GM12878 (cell line): Measurements from ENCODE around the gene DAGLA. TPM values are rescaled to one million over a fixed set of nuclear protein-coding genes. Genes with fewer than 3 reads are reported as not detected.

ENCODE experiments used
- ATAC-seq: fragments of 200-7000 bp; cut with Tn5 transposase; 3 replicates; pipeline ENCODE4 v1.9.1; 2020; ENCODE audit warnings: mild to moderate bottlenecking, moderate library complexity
- BruUV-seq: library from RNA; stranded (reverse); fragments of 400-500 nt; replicated peaks from 2 replicates; lab custom pipeline; 2021; lab: Mats Ljungman, UMichigan
- CTCF ChIA-PET: fragments of 300-600 bp; sonication (Branson Sonifier 250); formaldehyde crosslinking; extraction: SDS; loops from one replicate; lab custom pipeline; 2021; ENCODE audit warnings: inconsistent platforms; lab: Yijun Ruan, JAX
- POLR2A ChIA-PET: fragments of 350-600 bp; formaldehyde crosslinking; extraction: SDS; loops from one replicate; lab custom pipeline; 2021; ENCODE audit warnings: inconsistent platforms; lab: Charles Lee
- RAD21 ChIA-PET: fragments of 300-600 bp; sonication (Branson Sonifier 250); formaldehyde crosslinking; loops from one replicate; lab custom pipeline; 2023; ENCODE audit warnings: antibody characterized with exemption; ENCODE audit not compliant: unreplicated experiment; lab: Charles Lee
- SMC1A ChIA-PET: fragments of 300-600 bp; sonication (Branson Sonifier 250); formaldehyde crosslinking; loops from one replicate; lab custom pipeline; 2023; ENCODE audit not compliant: unreplicated experiment, uncharacterized antibody; lab: Charles Lee
- DNase-seq: peaks from one replicate; pipeline ENCODE4 v3.0.0-alpha.2; 2011; ENCODE audit warnings: low read depth, low spot score
- FAIRE-seq: peaks from 3 replicates; lab custom pipeline; 2011; peaks lifted over from hg19 to GRCh38; lab: Jason Lieb, UNC
- H2AFZ ChIP-seq: 2 replicates; pipeline ENCODE4 v1.6.0; 2011; ENCODE audit warnings: low read depth, low read length, control low read depth; ENCODE audit not compliant: control insufficient read depth
- H3K27ac ChIP-seq: 2 replicates; pipeline ENCODE4 v1.5.1; 2011; ENCODE audit warnings: control low read depth; ENCODE audit not compliant: control insufficient read depth, insufficient read depth
- H3K27me3 ChIP-seq, 2 experiments: replicated peaks in 1 of 2; 2 replicates each; pipeline versions ENCODE4 v1.6.0 to v1.6.1; 2011; ENCODE audit warnings: low read length in 1 of 2; ENCODE audit not compliant: control insufficient read depth in 2 of 2, insufficient read depth in 2 of 2
- H3K36me3 ChIP-seq, 2 experiments: 2 replicates each; pipeline ENCODE4 v1.5.1; 2011; ENCODE audit warnings: low read length in 1 of 2; ENCODE audit not compliant: control insufficient read depth in 2 of 2, insufficient read depth in 2 of 2
- H3K4me1 ChIP-seq: 2 replicates; pipeline ENCODE4 v1.6.1; 2011; ENCODE audit warnings: mild to moderate bottlenecking, low read length, moderate library complexity, mixed read lengths; ENCODE audit not compliant: control insufficient read depth, insufficient read depth
- H3K4me2 ChIP-seq: 2 replicates; pipeline ENCODE4 v1.6.0; 2011; ENCODE audit warnings: control low read depth; ENCODE audit not compliant: control insufficient read depth, insufficient read depth
- H3K4me3 ChIP-seq: fragments of 200-600 bp; sonication (generic); 2 replicates; pipeline ENCODE4 v1.5.1; 2016
- H3K79me2 ChIP-seq: 2 replicates; pipeline ENCODE4 v1.6.0; 2011; ENCODE audit warnings: low read length; ENCODE audit not compliant: control insufficient read depth, insufficient read depth
- H3K9ac ChIP-seq: 2 replicates; pipeline ENCODE4 v1.8.0; 2011; ENCODE audit warnings: low read length, control low read depth, mixed read lengths; ENCODE audit not compliant: control insufficient read depth, insufficient read depth
- H3K9me3 ChIP-seq: replicated peaks from 3 replicates; pipeline ENCODE4 v1.5.1; 2011; ENCODE audit warnings: mild to moderate bottlenecking, low read length; ENCODE audit not compliant: control insufficient read depth, insufficient read depth
- H4K20me1 ChIP-seq: 2 replicates; pipeline ENCODE4 v1.6.0; 2011; ENCODE audit not compliant: control insufficient read depth, insufficient read depth
- BHLHE40 ChIP-seq, 2 experiments: fragments of 450-650 bp in 1 of 2; IDR thresholded peaks; 2 replicates each; pipeline ENCODE4 v1.6.1; 2011 to 2017; ENCODE audit warnings: low read depth in 2 of 2, borderline replicate concordance in 1 of 2, improper control_type of control experiment in 1 of 2, low read length in 1 of 2, mild to moderate bottlenecking in 1 of 2
- IKZF1 ChIP-seq: fragments of 450-650 bp; conservative IDR thresholded peaks from 2 replicates; pipeline ENCODE4 v1.6.1; 2017; ENCODE audit warnings: antibody characterized with exemption, mild to moderate bottlenecking
- IRF4 ChIP-seq: IDR thresholded peaks from 2 replicates; pipeline ENCODE4 v1.6.1; 2011; ENCODE audit warnings: low read depth, low read length
- MAX ChIP-seq: IDR thresholded peaks from 2 replicates; pipeline ENCODE4 v1.6.1; 2012; ENCODE audit warnings: low read depth, low read length, improper control_type of control experiment
- PAX5 ChIP-seq: IDR thresholded peaks from 2 replicates; pipeline ENCODE4 v1.6.1; 2011; ENCODE audit warnings: low read depth, low read length, borderline replicate concordance
- POLR2A ChIP-seq: IDR thresholded peaks from 2 replicates; pipeline ENCODE4 v1.6.1; 2011; ENCODE audit warnings: low read depth, mild to moderate bottlenecking, low read length
- RAD21 ChIP-seq: IDR thresholded peaks from 2 replicates; pipeline ENCODE4 v1.6.1; 2011; ENCODE audit warnings: mild to moderate bottlenecking, low read depth, low read length, moderate library complexity; ENCODE audit not compliant: insufficient read depth
- TBL1XR1 ChIP-seq: IDR thresholded peaks from 2 replicates; pipeline ENCODE4 v1.6.1; 2012; ENCODE audit warnings: low read depth, low read length, improper control_type of control experiment
- WGBS: methylation state at CpG from one replicate; pipeline ENCODE4 v1.1.6; 2016; ENCODE audit warnings: low lambda C conversion rate; ENCODE audit not compliant: insufficient replicate concordance, insufficient coverage; ENCODE audit errors: missing lambda C conversion rate; 5-methylcytosine and 5-hydroxymethylcytosine counted together
- in situ Hi-C: fragments of 300-500 bp; cut with MboI; formaldehyde crosslinking; loops from 9 replicates; pipeline ENCODE4 v1.14.3; 2018; ENCODE audit warnings: mixed read lengths
- intact Hi-C: fragments of 100-400 bp; cut with micrococcal nuclease; formaldehyde crosslinking; loops from one replicate; pipeline ENCODE4 v1.14.2; 2022; ENCODE audit not compliant: unreplicated experiment
- polyA plus RNA-seq, 11 experiments: library from polyadenylated mRNA; depleted of rRNA in 4 of 11; unstranded in 6 of 11; stranded (reverse) in 5 of 11; fragments of >200 nt; fragmentation: Nextera tagmentation in 4 of 11; fragmentation: Illumina TruSeq in 1 of 11; extraction: Ambion mirVana in 4 of 11; extraction: Trizol in 1 of 11; gene quantifications; 1 replicate in 1 of 11; 2 replicates in 10 of 11; pipeline versions ENCODE4 v1.2.1 to v1.2.3, GENCODE V29; 2011 to 2016; ENCODE audit warnings: inconsistent platforms in 2 of 11, missing spikeins in 2 of 11, low read depth in 1 of 11
- total RNA-seq, 4 experiments: library from RNA; depleted of rRNA in 3 of 4; stranded (reverse); fragments of >200 nt in 3 of 4; fragmentation: Illumina TruSeq in 1 of 4; extraction: Trizol in 1 of 4; gene quantifications; 2 replicates each; pipeline versions ENCODE4 v1.2.1 to v1.2.3, GENCODE V29; 2013 to 2021
- TF ChIP-seq, protein P1 (sequence below), 3 experiments: IDR thresholded peaks in 2 of 3; conservative IDR thresholded peaks in 1 of 3; 2 replicates each; pipeline ENCODE4 v1.5.1; 2011; ENCODE audit warnings: low read depth in 3 of 3, low read length in 3 of 3, mild to moderate bottlenecking in 3 of 3, control low read depth in 2 of 3, moderate library complexity in 2 of 3, inconsistent platforms in 1 of 3, mixed read lengths in 1 of 3; ENCODE audit not compliant: control insufficient read depth in 2 of 3, insufficient read depth in 1 of 3; ENCODE audit errors: extremely low read depth in 1 of 3

The DAGLA gene
- total and polyA plus RNA-seq, 10 of the 15 experiments (the other 5 are each of a cell fraction or from before 2014, with no cell fraction given), result 0.05 TPM; not detected in 9

DNA sequence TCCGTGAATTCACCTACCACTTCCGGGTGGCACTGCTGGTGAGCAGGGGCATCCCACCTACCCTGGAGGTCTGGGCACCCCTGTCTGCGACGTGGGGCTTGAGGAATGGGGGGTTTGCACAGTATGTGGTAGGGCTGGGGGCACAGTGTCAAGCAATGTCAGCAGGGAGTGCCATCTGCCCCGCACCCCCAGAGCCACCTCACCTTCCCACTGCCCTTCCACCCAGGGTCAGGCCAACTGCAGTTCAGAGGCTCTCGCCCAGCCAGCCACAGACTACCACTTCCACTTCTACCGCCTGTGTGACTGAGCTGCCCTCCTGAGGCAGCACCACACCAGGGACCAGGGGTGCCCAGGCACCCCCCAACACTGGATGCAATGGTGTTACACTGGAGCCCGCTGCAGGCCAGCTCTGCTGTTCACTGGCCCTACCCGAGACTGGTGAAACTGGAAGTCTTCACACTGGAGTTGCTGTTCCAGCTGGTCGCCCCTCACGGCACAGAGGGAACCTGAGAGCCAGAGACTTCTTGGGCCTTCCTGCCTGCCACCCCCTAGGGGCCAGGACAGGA is 105.7 kb downstream of the DAGLA start:
- Histone ChIP-seq H3K79me2 (peaks cover 9% of the 10 kb centered on the region), H3K36me3 (peaks cover 20 to 24% of the 10 kb centered on the region in 2 experiments), H3K27ac (no peak overlapping the region), H4K20me1 (no peaks in the 10 kb centered on the region), H3K4me2 (no peak overlapping the region), H3K9me3 (no peaks in the 10 kb centered on the region), H2AFZ (no peak overlapping the region), H3K4me1 (no peaks in the 10 kb centered on the region; the same call in 1 of the 2 replicates), H3K4me3 (no peak overlapping the region), H3K9ac (no peak overlapping the region), H3K27me3 (no peaks in the 10 kb centered on the region)
- no peak for DNase-seq
- peak; percentile 76 for ATAC-seq
- ChIA-PET SMC1A (interaction anchor here (1.2 to 8.3 kb wide), 4 partner anchors 11 to 37 kb away, joined by 3 to 91 read pairs (median 14); no protein-coding TSS in a partner anchor), RAD21 (interaction anchor here (1.4 to 1.5 kb wide), 2 partner anchors 33 to 38 kb away, joined by 4 read pairs; no protein-coding TSS in a partner anchor), POLR2A (no interaction called here), CTCF (interaction anchor here (0.9 to 10.5 kb wide), 8 partner anchors 11 to 296 kb away, joined by 3 to 200 read pairs (median 5); partner anchors contain the start of gene MYRF)
- FAIRE-seq, result no peak
- BruUV-seq, result no TSS peak
- in situ Hi-C loops (no loop called here), intact Hi-C loops (no loop called here)
- 37% methylated on average over 11 of the region's 11 CpGs for WGBS
- TF ChIP-seq POLR2A (peak; percentile 38; the same call in 1 of the 2 replicates), IKZF1 (peak; percentile 17; the same call in 1 of the 2 replicates), TBL1XR1 (no peak), MAX (no peak)

- ChIA-PET SMC1A (interaction anchor here (1.0 to 8.3 kb wide), 5 partner anchors 9 to 55 kb away, joined by 4 to 91 read pairs (median 15); partner anchors contain the start of gene MYRF), CTCF (interaction anchor here (0.6 to 10.5 kb wide), 26 partner anchors 8 to 314 kb away, joined by 3 to 200 read pairs (median 4); partner anchors contain the start of gene MYRF), RAD21 (interaction anchor here (0.7 to 2.1 kb wide), 10 partner anchors 8 to 294 kb away, joined by 4 to 26 read pairs (median 6); no protein-coding TSS in a partner anchor), POLR2A (interaction anchor here (0.8 to 6.7 kb wide), 3 partner anchors 27 to 39 kb away, joined by 3 to 60 read pairs (median 5); partner anchors contain the start of gene MYRF)
- Histone ChIP-seq H4K20me1 (no peaks in the 10 kb centered on the region), H2AFZ (no peak overlapping the region), H3K9ac (no peak overlapping the region), H3K36me3 (peaks cover 20 to 24% of the 10 kb centered on the region in 2 experiments), H3K27ac (no peak overlapping the region), H3K9me3 (no peaks in the 10 kb centered on the region), H3K79me2 (peaks cover 29% of the 10 kb centered on the region), H3K4me2 (no peak overlapping the region), H3K27me3 (no peaks in the 10 kb centered on the region), H3K4me3 (no peak overlapping the region), H3K4me1 (no peaks in the 10 kb centered on the region; the same call in 1 of the 2 replicates)
- TF ChIP-seq IRF4 (peak; percentile 21; the same call in 1 of the 2 replicates), PAX5 (no peak), BHLHE40 (IDR thresholded peaks at IDR 0.05; ENCODE audit: borderline replicate concordance in 1 of 2, low read depth in 2 of 2, low read length in 1 of 2) (peak in 1 of 2 experiments; percentile 31; a peak in 1 of 4 replicates), RAD21 (peak; percentile 41; the same call in 1 of the 2 replicates)
- TF ChIP-seq, protein P1, sequence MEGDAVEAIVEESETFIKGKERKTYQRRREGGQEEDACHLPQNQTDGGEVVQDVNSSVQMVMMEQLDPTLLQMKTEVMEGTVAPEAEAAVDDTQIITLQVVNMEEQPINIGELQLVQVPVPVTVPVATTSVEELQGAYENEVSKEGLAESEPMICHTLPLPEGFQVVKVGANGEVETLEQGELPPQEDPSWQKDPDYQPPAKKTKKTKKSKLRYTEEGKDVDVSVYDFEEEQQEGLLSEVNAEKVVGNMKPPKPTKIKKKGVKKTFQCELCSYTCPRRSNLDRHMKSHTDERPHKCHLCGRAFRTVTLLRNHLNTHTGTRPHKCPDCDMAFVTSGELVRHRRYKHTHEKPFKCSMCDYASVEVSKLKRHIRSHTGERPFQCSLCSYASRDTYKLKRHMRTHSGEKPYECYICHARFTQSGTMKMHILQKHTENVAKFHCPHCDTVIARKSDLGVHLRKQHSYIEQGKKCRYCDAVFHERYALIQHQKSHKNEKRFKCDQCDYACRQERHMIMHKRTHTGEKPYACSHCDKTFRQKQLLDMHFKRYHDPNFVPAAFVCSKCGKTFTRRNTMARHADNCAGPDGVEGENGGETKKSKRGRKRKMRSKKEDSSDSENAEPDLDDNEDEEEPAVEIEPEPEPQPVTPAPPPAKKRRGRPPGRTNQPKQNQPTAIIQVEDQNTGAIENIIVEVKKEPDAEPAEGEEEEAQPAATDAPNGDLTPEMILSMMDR (IDR thresholded peaks at IDR 0.05 in 2 of 3, conservative IDR thresholded peaks at IDR 0.05 in 1 of 3; ENCODE audit: control insufficient read depth in 2 of 3, extremely low read depth in 1 of 3, insufficient read depth in 1 of 3, low read depth in 3 of 3, low read length in 3 of 3), result peak; percentile 40 to 48 (median 47); a peak in 5 of 6 replicates
- FAIRE-seq, result no peak
- 77% methylated on average over 9 of the region's 9 CpGs for whole genome bisulfite sequencing
- ATAC-seq, result peak; percentile 8; the same call in 2 of the 3 replicates
- no TSS peak for BruUV-seq
- intact Hi-C loops, result no loop called here
- in situ Hi-C loops, result no loop called here
- DNase-seq, result no peak
These were observed 107.8 kb downstream of the DAGLA start for GRCh38 chr11:61787928-61788491.
